ENCODE results near the gene COG5. TPM values are rescaled to one million over a fixed set of nuclear protein-coding genes. Genes with fewer than 3 reads are reported as not detected.

Gene COG5
- total RNA-seq, 1 experiment from 2014 or later, result 29.1 TPM

GRCh38 chr7:107253599-107253998 lies 310.1 kb downstream of the COG5 start:
- CTCF ChIA-PET, result no interaction called here
- no peaks in the 10 kb centered on the region for H3K4me1 ChIP-seq (ENCODE audit: control insufficient read depth, insufficient read depth, low read length)
- DNase-seq (ENCODE audit: low read depth, low spot score), result no peak
- no peaks in the 10 kb centered on the region for H3K27me3 ChIP-seq (ENCODE audit: control insufficient read depth, insufficient read depth, low read length)
- no peaks in the 10 kb centered on the region for H3K36me3 ChIP-seq (ENCODE audit: control insufficient read depth, insufficient read depth, low read length)
- TF ChIP-seq SIN3A (IDR thresholded peaks at IDR 0.05; ENCODE audit: borderline replicate concordance, insufficient read depth, low read depth, low read length), result no peak
- TF ChIP-seq TCF7L2 (IDR thresholded peaks at IDR 0.05; ENCODE audit: low read depth, low read length), result no peak
- TF ChIP-seq REST (IDR thresholded peaks at IDR 0.05; ENCODE audit: insufficient read depth in 1 of 2, low read depth in 2 of 2, low read length in 1 of 2), result no peak
- TF ChIP-seq CTCF (IDR thresholded peaks at IDR 0.05), result no peak
- TF ChIP-seq POLR2AphosphoS5 (IDR thresholded peaks at IDR 0.05; ENCODE audit: low read depth, low read length), result no peak
- ATAC-seq, result no peak
- in situ Hi-C loops (cut with HindIII; ENCODE audit: low pct_unique_long_range_greater_than_20kb, low sequenced_read_pairs), result no loop called here
- POLR2A ChIA-PET, result no interaction called here
- no TSS peak for BruUV-seq (replicated peaks)
- H3K9me3 ChIP-seq (ENCODE audit: control insufficient read depth, insufficient read depth, low read depth, low read length), result no peaks in the 10 kb centered on the region
- H3K27ac ChIP-seq (ENCODE audit: low read length), result no peak overlapping the region
- intact Hi-C loops (cut with micrococcal nuclease; ENCODE audit: unreplicated experiment), result no loop called here
- no peak overlapping the region for H3K4me3 ChIP-seq (ENCODE audit: low read depth in 2 of 2, low read length in 2 of 2)

GRCh38 chr7:107251963-107252362 lies 311.8 kb downstream of the COG5 start:
- no peaks in the 10 kb centered on the region for H3K27me3 ChIP-seq (ENCODE audit: control insufficient read depth, insufficient read depth, low read length)

More at GRCh38 chr7:107251963-107252362, 311.8 kb downstream of the COG5 start:
- no peak for TF ChIP-seq REST (IDR thresholded peaks at IDR 0.05; ENCODE audit: insufficient read depth in 1 of 2, low read depth in 2 of 2, low read length in 1 of 2)
- TF ChIP-seq TCF7L2 (IDR thresholded peaks at IDR 0.05; ENCODE audit: low read depth, low read length), result no peak
- TF ChIP-seq SIN3A (IDR thresholded peaks at IDR 0.05; ENCODE audit: borderline replicate concordance, insufficient read depth, low read depth, low read length), result no peak
- TF ChIP-seq POLR2AphosphoS5 (IDR thresholded peaks at IDR 0.05; ENCODE audit: low read depth, low read length), result no peak
- no peak for TF ChIP-seq CTCF (IDR thresholded peaks at IDR 0.05)
- in situ Hi-C loops (cut with HindIII; ENCODE audit: low pct_unique_long_range_greater_than_20kb, low sequenced_read_pairs), result no loop called here
- intact Hi-C loops (cut with micrococcal nuclease; ENCODE audit: unreplicated experiment), result no loop called here
- ATAC-seq, result no peak
- no TSS peak for BruUV-seq (replicated peaks)
- H3K4me3 ChIP-seq (ENCODE audit: low read depth in 2 of 2, low read length in 2 of 2), result no peak overlapping the region
- no peaks in the 10 kb centered on the region for H3K9me3 ChIP-seq (ENCODE audit: control insufficient read depth, insufficient read depth, low read depth, low read length)
- H3K27ac ChIP-seq (ENCODE audit: low read length), result no peak overlapping the region
- CTCF ChIA-PET, result no interaction called here
- POLR2A ChIA-PET, result no interaction called here
- DNase-seq (ENCODE audit: low read depth, low spot score), result no peak
- H3K36me3 ChIP-seq (ENCODE audit: control insufficient read depth, insufficient read depth, low read length), result no peaks in the 10 kb centered on the region
- H3K4me1 ChIP-seq (ENCODE audit: control insufficient read depth, insufficient read depth, low read length), result no peaks in the 10 kb centered on the region
